HG03575 (cell line): Measurements from ENCODE around the gene ERC2.

ENCODE experiments used
- ATAC-seq: cut with Tn5 transposase; IDR thresholded peaks from one replicate; pipeline ENCODE4 v1.9.1; 2021; ENCODE audit not compliant: unreplicated experiment, insufficient number of reproducible peaks, low FRiP score; ENCODE audit errors: extremely low read depth

Gene ERC2

DNA sequence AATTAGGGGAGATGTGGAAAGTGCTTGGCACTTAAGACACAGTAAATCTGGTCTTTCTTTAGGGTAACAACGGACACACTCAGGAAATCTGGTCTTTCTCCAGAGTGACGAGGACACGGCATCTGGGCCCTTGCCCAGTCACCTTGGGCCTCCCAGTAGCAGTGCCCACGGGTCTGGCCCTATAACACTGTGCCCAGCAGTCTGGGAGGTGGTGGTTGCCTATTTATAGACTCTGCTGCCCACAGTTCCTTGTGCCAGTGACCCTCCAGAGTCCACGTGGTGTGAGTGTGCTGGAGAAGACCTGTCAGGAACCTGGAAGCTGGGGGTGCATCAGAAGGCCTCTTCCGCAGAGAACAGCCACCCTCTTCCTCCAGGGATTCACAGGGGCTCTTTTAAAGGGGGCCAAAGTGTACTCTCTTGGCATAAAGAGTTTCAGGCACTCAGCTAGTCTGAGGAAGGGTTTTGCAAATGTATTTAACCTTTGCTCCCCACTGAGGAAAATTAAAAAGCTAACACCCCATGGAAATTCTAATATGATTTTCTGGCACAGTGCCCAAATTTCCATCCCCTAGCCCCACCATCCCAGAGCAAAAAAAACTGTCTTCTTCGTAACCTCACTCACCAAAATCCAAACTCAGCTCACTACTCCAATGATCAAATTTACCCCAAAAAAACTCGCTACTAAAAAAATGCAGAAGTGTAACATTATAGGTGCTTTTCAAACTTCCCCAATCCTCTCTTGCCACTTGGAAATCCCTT lies 996.6 kb downstream of the ERC2 start:
- ATAC-seq: no peak

DNA sequence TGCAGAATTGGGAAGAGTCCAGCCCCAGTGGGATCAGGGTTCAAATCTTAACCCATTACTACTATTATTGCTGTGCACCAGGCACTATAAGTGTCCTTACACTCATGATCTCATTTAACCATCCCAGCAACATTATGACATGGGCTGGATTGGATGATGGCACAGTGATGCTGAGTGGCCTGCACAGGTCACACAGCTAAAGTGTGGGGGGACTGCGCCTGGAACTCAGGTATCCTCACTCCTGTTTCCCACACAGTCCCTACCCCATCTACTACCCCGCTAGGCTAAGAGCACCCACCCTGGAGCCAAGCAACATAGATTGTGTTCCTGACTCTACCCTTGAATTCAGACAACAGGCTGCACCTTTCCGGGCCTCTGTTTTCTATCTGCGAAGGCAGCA lies 997.2 kb downstream of the ERC2 start:
- no peak for ATAC-seq

DNA sequence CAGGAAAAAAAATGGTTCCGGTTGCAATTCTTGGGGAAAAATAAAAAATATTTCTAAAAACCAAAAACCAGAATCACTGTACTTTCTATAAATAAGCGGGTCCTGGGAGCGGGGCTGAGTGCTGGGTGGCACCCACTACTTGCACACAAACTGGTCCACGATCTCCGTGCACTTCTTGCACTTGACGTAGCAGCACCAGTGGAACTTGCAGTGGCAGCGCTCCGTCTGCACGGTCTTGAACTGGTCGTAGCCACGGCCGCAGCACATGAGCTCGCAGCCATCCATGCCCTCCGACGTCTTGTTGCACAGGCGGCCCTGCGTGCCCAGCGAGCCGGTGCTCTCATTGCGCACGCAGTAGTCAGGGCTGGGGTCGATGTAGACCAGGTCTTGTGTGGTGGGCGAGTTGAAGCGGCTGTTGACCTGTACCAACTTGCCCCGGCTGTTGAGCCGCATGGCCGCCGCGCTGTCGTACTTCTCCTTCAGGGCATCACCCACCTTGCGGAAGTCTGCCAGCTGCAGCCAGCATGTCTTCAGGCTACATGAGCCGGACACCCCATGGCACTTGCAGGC lies 998.2 kb downstream of the ERC2 start:
- no peak for ATAC-seq

DNA sequence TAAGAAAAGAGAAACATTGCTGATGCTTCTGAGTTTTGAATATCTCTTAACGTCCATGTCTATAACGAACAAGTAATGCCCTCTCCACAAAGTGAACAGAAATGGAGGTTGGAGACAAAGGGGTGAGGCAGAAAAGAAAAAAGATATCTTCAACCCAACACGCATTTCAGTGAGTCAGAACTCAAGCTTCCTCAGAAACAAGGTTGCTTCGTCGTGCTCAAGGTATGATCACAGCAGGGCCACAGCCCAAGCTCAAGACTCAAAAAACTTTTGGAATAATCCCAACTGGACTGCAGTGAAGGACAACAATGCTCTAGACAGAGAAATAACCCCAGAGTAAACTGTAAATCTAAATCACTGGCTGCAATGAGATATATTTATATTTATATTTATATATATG lies 1000.0 kb downstream of the ERC2 start:
- no peak for ATAC-seq

DNA sequence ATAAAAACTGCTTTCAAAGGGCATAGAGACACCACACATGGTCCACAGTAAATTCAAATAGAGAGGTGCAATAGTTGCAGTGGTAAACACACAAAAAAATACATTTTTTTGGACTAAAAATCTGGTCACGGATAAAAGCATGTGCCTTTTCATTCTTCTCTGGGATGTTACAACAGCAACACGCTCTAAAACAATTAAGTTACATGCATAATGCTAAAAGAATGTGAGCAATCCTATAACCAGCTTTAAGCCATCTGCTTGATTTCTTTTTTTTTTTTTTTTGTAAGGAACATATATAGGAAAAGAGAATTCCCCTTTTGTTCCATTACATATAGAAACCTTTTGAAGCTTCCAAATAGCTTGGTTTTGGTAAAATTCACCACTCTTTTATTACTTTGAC lies 1001.2 kb downstream of the ERC2 start:
- no peak for ATAC-seq

DNA sequence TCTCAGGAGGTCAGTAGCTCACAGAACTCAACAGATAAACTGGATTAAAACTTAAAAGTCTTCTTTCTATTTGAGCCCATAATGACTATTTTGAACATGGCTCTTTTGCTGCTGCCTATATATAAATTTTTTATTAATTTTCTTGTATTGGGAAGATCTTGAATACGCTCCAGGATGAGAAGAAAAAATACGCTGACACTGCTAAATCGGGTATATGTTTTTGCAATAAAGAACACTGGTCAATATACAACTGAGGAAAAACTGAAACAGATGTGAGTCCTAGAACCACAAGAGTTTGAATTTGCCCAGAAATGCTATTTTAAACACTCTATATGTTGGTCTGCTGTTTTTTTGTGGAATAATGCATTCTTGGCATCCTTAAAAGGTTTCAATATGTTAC lies 1001.7 kb downstream of the ERC2 start:
- ATAC-seq: no peak

DNA sequence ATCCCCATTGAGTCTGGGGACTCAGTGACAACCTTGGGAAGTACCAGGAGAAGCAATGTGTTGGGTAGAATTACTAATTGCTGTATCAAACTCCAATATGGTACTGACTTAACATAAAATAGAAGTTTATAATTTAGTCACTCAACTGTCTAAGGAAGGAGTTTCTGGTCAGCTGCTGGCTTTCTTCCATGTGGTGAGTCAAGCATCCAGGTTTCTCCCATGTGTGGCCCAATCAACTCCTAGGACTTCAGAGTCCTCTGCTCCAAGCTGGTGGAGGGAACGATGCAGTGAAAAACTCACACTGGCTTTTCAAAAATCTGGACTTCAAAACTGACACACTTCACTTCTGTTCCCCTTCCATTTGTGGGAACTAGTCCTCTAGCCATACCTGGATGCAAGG lies 1006.4 kb downstream of the ERC2 start:
- ATAC-seq: no peak

DNA sequence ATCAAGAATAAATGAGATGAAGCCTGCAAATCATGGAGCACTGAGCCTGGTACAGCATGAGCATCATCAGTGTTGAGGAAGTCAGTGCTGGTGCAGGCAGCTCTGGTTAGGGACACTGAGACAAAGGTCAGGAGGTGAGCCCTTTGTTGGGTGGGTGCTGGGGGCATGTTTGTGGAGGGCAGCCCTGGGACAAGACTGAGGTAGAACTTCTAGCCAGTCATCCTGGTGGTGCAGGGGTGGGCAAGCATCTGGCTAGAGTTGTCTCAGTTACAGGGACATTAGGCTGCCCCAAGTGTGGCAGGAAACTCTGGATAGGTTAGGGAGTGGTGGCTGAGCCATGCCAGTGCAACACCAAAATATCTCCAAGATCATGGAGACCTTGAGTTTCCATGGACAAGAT lies 1008.4 kb downstream of the ERC2 start:
- ATAC-seq: no peak
